SW 1271 (cell line): ENCODE measurements around the gene EML6.
A peak's percentile ranks its signal among the peaks of the same experiment; 100 is the strongest.

Source experiments
- DNase-seq, 2 experiments: peaks; one replicate each; lab custom pipeline; 2025; lab: John Stamatoyannopoulos, UW

EML6 gene

GRCh38 chr2:54945391-54946219 is 222.1 kb downstream of the EML6 start:
- DNase-seq, result no peak

- DNase-seq, result no peak
Measured at GRCh38 chr2:54946220-54946805, 222.9 kb downstream of the EML6 start.

GRCh38 chr2:54947136-54947535 is 223.7 kb downstream of the EML6 start:
- DNase-seq, result no peak

GRCh38 chr2:54947646-54948045 is 224.2 kb downstream of the EML6 start:
- no peak for DNase-seq

- DNase-seq, result no peak
Measured at GRCh38 chr2:54948120-54948519, 224.7 kb downstream of the EML6 start.

GRCh38 chr2:54949431-54949830 is 226.0 kb downstream of the EML6 start:
- no peak for DNase-seq

- no peak for DNase-seq
Measured at GRCh38 chr2:54950811-54951210, 227.3 kb downstream of the EML6 start.

- no peak for DNase-seq
Measured at GRCh38 chr2:54952425-54952824, 229.0 kb downstream of the EML6 start.

- DNase-seq, result peak in 1 of 2 experiments; percentile 12
Measured at GRCh38 chr2:54952978-54953456, 229.6 kb downstream of the EML6 start.

- DNase-seq, result no peak
Measured at GRCh38 chr2:54954158-54954557, 230.7 kb downstream of the EML6 start.

- DNase-seq, result no peak
Measured at GRCh38 chr2:54954705-54955357, 231.4 kb downstream of the EML6 start.

GRCh38 chr2:54955358-54956110 is 232.1 kb downstream of the EML6 start:
- no peak for DNase-seq

- no peak for DNase-seq
Measured at GRCh38 chr2:54956111-54956627, 232.7 kb downstream of the EML6 start.

- no peak for DNase-seq
Measured at GRCh38 chr2:54957321-54957999, 234.0 kb downstream of the EML6 start.

- DNase-seq, result no peak
Measured at GRCh38 chr2:54958717-54959371, 235.4 kb downstream of the EML6 start.

- no peak for DNase-seq
Measured at GRCh38 chr2:54960164-54960563, 236.7 kb downstream of the EML6 start.

GRCh38 chr2:54962511-54962910 is 239.0 kb downstream of the EML6 start:
- no peak for DNase-seq

- no peak for DNase-seq
Measured at GRCh38 chr2:54962935-54963440, 239.5 kb downstream of the EML6 start.

- DNase-seq, result no peak
Measured at GRCh38 chr2:54963476-54963875, 240.0 kb downstream of the EML6 start.

GRCh38 chr2:54964271-54964670 is 240.8 kb downstream of the EML6 start:
- DNase-seq, result no peak

- DNase-seq, result no peak
Measured at GRCh38 chr2:54964816-54965215, 241.4 kb downstream of the EML6 start.
